ENCODE results near the gene CBX7.

GRCh38 chr22:39130892-39131855 is 21.3 kb downstream of the CBX7 start:
- no peak for TF ChIP-seq EZH2 (IDR thresholded peaks at IDR 0.05; ENCODE audit: insufficient read depth, poor library complexity, severe bottlenecking)
- no peak for TF ChIP-seq EZH2phosphoT487 (IDR thresholded peaks at IDR 0.05; ENCODE audit: insufficient read depth, low read depth)
